GM12878 (cell line): ENCODE data around the gene RPS6KA2. TPM values are rescaled to one million over a fixed set of nuclear protein-coding genes. Genes with fewer than 3 reads are reported as not detected.

Experiments used
- ATAC-seq: fragments of 200-7000 bp; cut with Tn5 transposase; 3 replicates; pipeline ENCODE4 v1.9.1; 2020; ENCODE audit warnings: mild to moderate bottlenecking, moderate library complexity
- BruUV-seq: library from RNA; stranded (reverse); fragments of 400-500 nt; replicated peaks from 2 replicates; lab custom pipeline; 2021; lab: Mats Ljungman, UMichigan
- CTCF ChIA-PET: fragments of 300-600 bp; sonication (Branson Sonifier 250); formaldehyde crosslinking; extraction: SDS; loops from one replicate; lab custom pipeline; 2021; ENCODE audit warnings: inconsistent platforms; lab: Yijun Ruan, JAX
- POLR2A ChIA-PET: fragments of 350-600 bp; formaldehyde crosslinking; extraction: SDS; loops from one replicate; lab custom pipeline; 2021; ENCODE audit warnings: inconsistent platforms; lab: Charles Lee
- RAD21 ChIA-PET: fragments of 300-600 bp; sonication (Branson Sonifier 250); formaldehyde crosslinking; loops from one replicate; lab custom pipeline; 2023; ENCODE audit warnings: antibody characterized with exemption; ENCODE audit not compliant: unreplicated experiment; lab: Charles Lee
- SMC1A ChIA-PET: fragments of 300-600 bp; sonication (Branson Sonifier 250); formaldehyde crosslinking; loops from one replicate; lab custom pipeline; 2023; ENCODE audit not compliant: unreplicated experiment, uncharacterized antibody; lab: Charles Lee
- DNase-seq: peaks from one replicate; pipeline ENCODE4 v3.0.0-alpha.2; 2011; ENCODE audit warnings: low read depth, low spot score
- FAIRE-seq: peaks from 3 replicates; lab custom pipeline; 2011; peaks lifted over from hg19 to GRCh38; lab: Jason Lieb, UNC
- H2AFZ ChIP-seq: 2 replicates; pipeline ENCODE4 v1.6.0; 2011; ENCODE audit warnings: low read depth, low read length, control low read depth; ENCODE audit not compliant: control insufficient read depth
- H3K27ac ChIP-seq: 2 replicates; pipeline ENCODE4 v1.5.1; 2011; ENCODE audit warnings: control low read depth; ENCODE audit not compliant: control insufficient read depth, insufficient read depth
- H3K27me3 ChIP-seq, 2 experiments: replicated peaks in 1 of 2; 2 replicates each; pipeline versions ENCODE4 v1.6.0 to v1.6.1; 2011; ENCODE audit warnings: low read length in 1 of 2; ENCODE audit not compliant: control insufficient read depth in 2 of 2, insufficient read depth in 2 of 2
- H3K36me3 ChIP-seq, 2 experiments: 2 replicates each; pipeline ENCODE4 v1.5.1; 2011; ENCODE audit warnings: low read length in 1 of 2; ENCODE audit not compliant: control insufficient read depth in 2 of 2, insufficient read depth in 2 of 2
- H3K4me1 ChIP-seq: 2 replicates; pipeline ENCODE4 v1.6.1; 2011; ENCODE audit warnings: mild to moderate bottlenecking, low read length, moderate library complexity, mixed read lengths; ENCODE audit not compliant: control insufficient read depth, insufficient read depth
- H3K4me2 ChIP-seq: 2 replicates; pipeline ENCODE4 v1.6.0; 2011; ENCODE audit warnings: control low read depth; ENCODE audit not compliant: control insufficient read depth, insufficient read depth
- H3K4me3 ChIP-seq: fragments of 200-600 bp; sonication (generic); 2 replicates; pipeline ENCODE4 v1.5.1; 2016
- H3K79me2 ChIP-seq: 2 replicates; pipeline ENCODE4 v1.6.0; 2011; ENCODE audit warnings: low read length; ENCODE audit not compliant: control insufficient read depth, insufficient read depth
- H3K9ac ChIP-seq: 2 replicates; pipeline ENCODE4 v1.8.0; 2011; ENCODE audit warnings: low read length, control low read depth, mixed read lengths; ENCODE audit not compliant: control insufficient read depth, insufficient read depth
- H3K9me3 ChIP-seq: replicated peaks from 3 replicates; pipeline ENCODE4 v1.5.1; 2011; ENCODE audit warnings: mild to moderate bottlenecking, low read length; ENCODE audit not compliant: control insufficient read depth, insufficient read depth
- H4K20me1 ChIP-seq: 2 replicates; pipeline ENCODE4 v1.6.0; 2011; ENCODE audit not compliant: control insufficient read depth, insufficient read depth
- PML ChIP-seq: IDR thresholded peaks from 2 replicates; pipeline ENCODE4 v1.6.1; 2012; ENCODE audit warnings: low read length, inconsistent platforms
- RAD21 ChIP-seq: IDR thresholded peaks from 2 replicates; pipeline ENCODE4 v1.6.1; 2011; ENCODE audit warnings: mild to moderate bottlenecking, low read depth, low read length, moderate library complexity; ENCODE audit not compliant: insufficient read depth
- RCOR1 ChIP-seq: conservative IDR thresholded peaks from 2 replicates; pipeline ENCODE4 v1.6.1; 2012; ENCODE audit warnings: low read depth, low read length, improper control_type of control experiment
- TCF12 ChIP-seq: IDR thresholded peaks from 2 replicates; pipeline ENCODE4 v1.6.1; 2011; ENCODE audit warnings: low read depth, mild to moderate bottlenecking, low read length
- WRNIP1 ChIP-seq: IDR thresholded peaks from 2 replicates; pipeline ENCODE4 v1.6.1; 2011; ENCODE audit warnings: low read depth, low read length, improper control_type of control experiment, borderline replicate concordance
- ZNF24 ChIP-seq: fragments of 450-650 bp; IDR thresholded peaks from 2 replicates; pipeline ENCODE4 v1.6.1; 2017; ENCODE audit warnings: antibody characterized with exemption, mild to moderate bottlenecking
- WGBS: methylation state at CpG from one replicate; pipeline ENCODE4 v1.1.6; 2016; ENCODE audit warnings: low lambda C conversion rate; ENCODE audit not compliant: insufficient replicate concordance, insufficient coverage; ENCODE audit errors: missing lambda C conversion rate; 5-methylcytosine and 5-hydroxymethylcytosine counted together
- in situ Hi-C: fragments of 300-500 bp; cut with MboI; formaldehyde crosslinking; loops from 9 replicates; pipeline ENCODE4 v1.14.3; 2018; ENCODE audit warnings: mixed read lengths
- intact Hi-C: fragments of 100-400 bp; cut with micrococcal nuclease; formaldehyde crosslinking; loops from one replicate; pipeline ENCODE4 v1.14.2; 2022; ENCODE audit not compliant: unreplicated experiment
- polyA plus RNA-seq, 11 experiments: library from polyadenylated mRNA; depleted of rRNA in 4 of 11; unstranded in 6 of 11; stranded (reverse) in 5 of 11; fragments of >200 nt; fragmentation: Nextera tagmentation in 4 of 11; fragmentation: Illumina TruSeq in 1 of 11; extraction: Ambion mirVana in 4 of 11; extraction: Trizol in 1 of 11; gene quantifications; 1 replicate in 1 of 11; 2 replicates in 10 of 11; pipeline versions ENCODE4 v1.2.1 to v1.2.3, GENCODE V29; 2011 to 2016; ENCODE audit warnings: inconsistent platforms in 2 of 11, missing spikeins in 2 of 11, low read depth in 1 of 11
- total RNA-seq, 4 experiments: library from RNA; depleted of rRNA in 3 of 4; stranded (reverse); fragments of >200 nt in 3 of 4; fragmentation: Illumina TruSeq in 1 of 4; extraction: Trizol in 1 of 4; gene quantifications; 2 replicates each; pipeline versions ENCODE4 v1.2.1 to v1.2.3, GENCODE V29; 2013 to 2021
- TF ChIP-seq, protein P1 (sequence below): fragments of 450-650 bp; formaldehyde crosslinking; IDR thresholded peaks from 2 replicates; pipeline ENCODE4 v1.5.0; 2022; ENCODE audit warnings: mild to moderate bottlenecking, missing genetic modification characterization
- TF ChIP-seq, protein P2 (sequence below): fragments of 450-650 bp; formaldehyde crosslinking; IDR thresholded peaks from 2 replicates; pipeline ENCODE4 v1.4.0; 2020; ENCODE audit warnings: mild to moderate bottlenecking, moderate library complexity
- TF ChIP-seq, protein P3 (sequence below): IDR thresholded peaks from 2 replicates; pipeline ENCODE4 v1.6.1; 2011; ENCODE audit warnings: mild to moderate bottlenecking, low read depth, low read length, moderate library complexity; ENCODE audit not compliant: insufficient replicate concordance
- TF ChIP-seq, protein P4 (sequence below): IDR thresholded peaks from 2 replicates; pipeline ENCODE4 v1.6.1; 2011; ENCODE audit warnings: borderline replicate concordance, low read depth, mild to moderate bottlenecking, moderate library complexity, low read length; ENCODE audit not compliant: insufficient read depth, poor library complexity, severe bottlenecking

The RPS6KA2 gene
- total and polyA plus RNA-seq, 10 of the 15 experiments (the other 5 are each of a cell fraction or from before 2014, with no cell fraction given): 0.02 to 1.0 (median 0.22) TPM; not detected in 1

DNA sequence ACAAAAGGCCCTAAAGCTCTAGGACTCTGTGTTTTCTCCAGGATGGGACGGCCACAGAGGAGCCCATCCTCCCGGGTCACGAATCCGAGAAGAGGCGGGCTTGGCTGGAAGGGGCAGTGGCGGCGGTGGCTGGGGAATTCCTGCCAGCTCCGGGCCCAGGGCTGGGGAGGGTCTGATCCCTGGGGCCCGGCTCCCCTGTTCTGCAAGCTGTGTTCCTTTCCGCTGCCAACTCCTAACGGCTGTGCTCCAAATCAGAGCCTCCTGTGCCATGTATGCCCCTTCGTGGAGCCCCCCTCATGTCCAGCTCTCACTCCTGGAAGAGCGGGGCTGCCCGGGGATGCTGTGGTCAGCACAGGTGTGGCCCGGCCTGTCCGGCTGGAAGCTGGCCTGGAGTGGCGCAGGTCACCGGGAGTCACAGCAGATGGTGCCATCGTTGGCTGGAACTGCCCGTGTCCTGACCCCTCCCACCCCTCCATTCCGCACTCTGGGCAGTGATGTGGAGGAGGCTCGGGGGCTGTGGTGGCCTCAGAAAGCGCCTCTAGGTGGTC, 156.1 kb downstream of the RPS6KA2 start (continued):
- TF ChIP-seq TCF12 (no peak), ZNF24 (no peak)

DNA sequence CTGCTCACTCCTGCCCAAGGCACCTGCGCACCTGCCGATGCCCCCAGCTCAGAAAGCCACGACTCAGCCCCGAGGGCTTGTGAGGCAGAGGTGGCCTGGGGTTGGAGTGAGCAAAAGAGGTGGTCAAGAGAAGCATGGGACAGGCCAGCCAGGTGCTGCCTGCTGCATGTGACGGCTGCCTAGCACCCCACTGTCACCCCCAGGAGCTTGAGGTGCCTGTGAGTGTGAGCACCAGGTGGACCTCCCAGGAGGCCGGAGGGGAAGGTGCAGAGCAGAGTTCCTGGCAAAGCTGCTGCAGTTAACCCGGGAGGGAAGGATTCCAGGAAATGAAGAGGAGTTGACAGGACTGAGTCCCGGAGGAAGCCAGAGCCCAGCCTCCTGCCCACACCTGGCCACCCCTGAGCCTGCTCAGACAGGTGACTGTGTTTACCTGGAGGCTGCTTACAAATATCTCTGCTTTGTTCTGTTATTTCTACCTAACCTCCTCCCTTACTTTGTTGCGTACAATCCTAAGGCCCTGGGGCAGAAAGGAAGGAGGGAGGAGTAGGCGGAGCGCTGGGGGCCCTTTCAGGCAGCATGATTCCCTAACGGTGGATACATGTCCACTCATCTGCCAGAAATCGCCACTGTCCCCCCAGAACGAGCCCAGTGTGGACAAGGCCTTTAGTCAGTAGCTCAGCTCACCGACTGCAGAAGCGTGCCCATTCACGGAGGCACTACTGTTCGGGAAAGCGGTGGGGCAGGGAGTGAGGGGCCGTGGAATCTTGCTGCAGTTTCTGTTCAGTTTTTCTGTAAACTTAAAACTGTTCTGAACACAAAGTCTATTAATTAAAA, 156.8 kb downstream of the RPS6KA2 start:
- intact Hi-C loops (no loop called here), in situ Hi-C loops (no loop called here)
- ChIA-PET CTCF (no interaction called here), POLR2A (no interaction called here), RAD21 (no interaction called here), SMC1A (no interaction called here)
- Histone ChIP-seq H3K4me2 (no peak overlapping the region), H3K9ac (no peak overlapping the region), H2AFZ (no peak overlapping the region), H3K36me3 (no peaks in the 10 kb centered on the region), H3K27ac (no peak overlapping the region), H3K4me3 (no peak overlapping the region), H4K20me1 (no peaks in the 10 kb centered on the region), H3K4me1 (no peaks in the 10 kb centered on the region), H3K9me3 (no peaks in the 10 kb centered on the region), H3K27me3 (no peaks in the 10 kb centered on the region), H3K79me2 (no peaks in the 10 kb centered on the region)
- ATAC-seq (no peak), FAIRE-seq (no peak), DNase-seq (no peak)
- BruUV-seq: no TSS peak
- 52% methylated on average over 20 of the region's 20 CpGs for WGBS
- TF ChIP-seq, protein P1, sequence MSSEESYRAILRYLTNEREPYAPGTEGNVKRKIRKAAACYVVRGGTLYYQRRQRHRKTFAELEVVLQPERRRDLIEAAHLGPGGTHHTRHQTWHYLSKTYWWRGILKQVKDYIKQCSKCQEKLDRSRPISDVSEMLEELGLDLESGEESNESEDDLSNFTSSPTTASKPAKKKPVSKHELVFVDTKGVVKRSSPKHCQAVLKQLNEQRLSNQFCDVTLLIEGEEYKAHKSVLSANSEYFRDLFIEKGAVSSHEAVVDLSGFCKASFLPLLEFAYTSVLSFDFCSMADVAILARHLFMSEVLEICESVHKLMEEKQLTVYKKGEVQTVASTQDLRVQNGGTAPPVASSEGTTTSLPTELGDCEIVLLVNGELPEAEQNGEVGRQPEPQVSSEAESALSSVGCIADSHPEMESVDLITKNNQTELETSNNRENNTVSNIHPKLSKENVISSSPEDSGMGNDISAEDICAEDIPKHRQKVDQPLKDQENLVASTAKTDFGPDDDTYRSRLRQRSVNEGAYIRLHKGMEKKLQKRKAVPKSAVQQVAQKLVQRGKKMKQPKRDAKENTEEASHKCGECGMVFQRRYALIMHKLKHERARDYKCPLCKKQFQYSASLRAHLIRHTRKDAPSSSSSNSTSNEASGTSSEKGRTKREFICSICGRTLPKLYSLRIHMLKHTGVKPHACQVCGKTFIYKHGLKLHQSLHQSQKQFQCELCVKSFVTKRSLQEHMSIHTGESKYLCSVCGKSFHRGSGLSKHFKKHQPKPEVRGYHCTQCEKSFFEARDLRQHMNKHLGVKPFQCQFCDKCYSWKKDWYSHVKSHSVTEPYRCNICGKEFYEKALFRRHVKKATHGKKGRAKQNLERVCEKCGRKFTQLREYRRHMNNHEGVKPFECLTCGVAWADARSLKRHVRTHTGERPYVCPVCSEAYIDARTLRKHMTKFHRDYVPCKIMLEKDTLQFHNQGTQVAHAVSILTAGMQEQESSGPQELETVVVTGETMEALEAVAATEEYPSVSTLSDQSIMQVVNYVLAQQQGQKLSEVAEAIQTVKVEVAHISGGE (CRISPR knock-in tag): no peak
- TF ChIP-seq PML: no peak
- no peak for TF ChIP-seq WRNIP1
- TF ChIP-seq, protein P2, sequence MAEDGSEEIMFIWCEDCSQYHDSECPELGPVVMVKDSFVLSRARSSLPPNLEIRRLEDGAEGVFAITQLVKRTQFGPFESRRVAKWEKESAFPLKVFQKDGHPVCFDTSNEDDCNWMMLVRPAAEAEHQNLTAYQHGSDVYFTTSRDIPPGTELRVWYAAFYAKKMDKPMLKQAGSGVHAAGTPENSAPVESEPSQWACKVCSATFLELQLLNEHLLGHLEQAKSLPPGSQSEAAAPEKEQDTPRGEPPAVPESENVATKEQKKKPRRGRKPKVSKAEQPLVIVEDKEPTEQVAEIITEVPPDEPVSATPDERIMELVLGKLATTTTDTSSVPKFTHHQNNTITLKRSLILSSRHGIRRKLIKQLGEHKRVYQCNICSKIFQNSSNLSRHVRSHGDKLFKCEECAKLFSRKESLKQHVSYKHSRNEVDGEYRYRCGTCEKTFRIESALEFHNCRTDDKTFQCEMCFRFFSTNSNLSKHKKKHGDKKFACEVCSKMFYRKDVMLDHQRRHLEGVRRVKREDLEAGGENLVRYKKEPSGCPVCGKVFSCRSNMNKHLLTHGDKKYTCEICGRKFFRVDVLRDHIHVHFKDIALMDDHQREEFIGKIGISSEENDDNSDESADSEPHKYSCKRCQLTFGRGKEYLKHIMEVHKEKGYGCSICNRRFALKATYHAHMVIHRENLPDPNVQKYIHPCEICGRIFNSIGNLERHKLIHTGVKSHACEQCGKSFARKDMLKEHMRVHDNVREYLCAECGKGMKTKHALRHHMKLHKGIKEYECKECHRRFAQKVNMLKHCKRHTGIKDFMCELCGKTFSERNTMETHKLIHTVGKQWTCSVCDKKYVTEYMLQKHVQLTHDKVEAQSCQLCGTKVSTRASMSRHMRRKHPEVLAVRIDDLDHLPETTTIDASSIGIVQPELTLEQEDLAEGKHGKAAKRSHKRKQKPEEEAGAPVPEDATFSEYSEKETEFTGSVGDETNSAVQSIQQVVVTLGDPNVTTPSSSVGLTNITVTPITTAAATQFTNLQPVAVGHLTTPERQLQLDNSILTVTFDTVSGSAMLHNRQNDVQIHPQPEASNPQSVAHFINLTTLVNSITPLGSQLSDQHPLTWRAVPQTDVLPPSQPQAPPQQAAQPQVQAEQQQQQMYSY (CRISPR knock-in tag): no peak
- TF ChIP-seq, protein P3, sequence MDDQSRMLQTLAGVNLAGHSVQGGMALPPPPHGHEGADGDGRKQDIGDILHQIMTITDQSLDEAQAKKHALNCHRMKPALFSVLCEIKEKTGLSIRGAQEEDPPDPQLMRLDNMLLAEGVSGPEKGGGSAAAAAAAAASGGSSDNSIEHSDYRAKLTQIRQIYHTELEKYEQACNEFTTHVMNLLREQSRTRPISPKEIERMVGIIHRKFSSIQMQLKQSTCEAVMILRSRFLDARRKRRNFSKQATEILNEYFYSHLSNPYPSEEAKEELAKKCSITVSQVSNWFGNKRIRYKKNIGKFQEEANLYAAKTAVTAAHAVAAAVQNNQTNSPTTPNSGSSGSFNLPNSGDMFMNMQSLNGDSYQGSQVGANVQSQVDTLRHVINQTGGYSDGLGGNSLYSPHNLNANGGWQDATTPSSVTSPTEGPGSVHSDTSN: no peak
- no peak for TF ChIP-seq RAD21
- TF ChIP-seq, protein P4, sequence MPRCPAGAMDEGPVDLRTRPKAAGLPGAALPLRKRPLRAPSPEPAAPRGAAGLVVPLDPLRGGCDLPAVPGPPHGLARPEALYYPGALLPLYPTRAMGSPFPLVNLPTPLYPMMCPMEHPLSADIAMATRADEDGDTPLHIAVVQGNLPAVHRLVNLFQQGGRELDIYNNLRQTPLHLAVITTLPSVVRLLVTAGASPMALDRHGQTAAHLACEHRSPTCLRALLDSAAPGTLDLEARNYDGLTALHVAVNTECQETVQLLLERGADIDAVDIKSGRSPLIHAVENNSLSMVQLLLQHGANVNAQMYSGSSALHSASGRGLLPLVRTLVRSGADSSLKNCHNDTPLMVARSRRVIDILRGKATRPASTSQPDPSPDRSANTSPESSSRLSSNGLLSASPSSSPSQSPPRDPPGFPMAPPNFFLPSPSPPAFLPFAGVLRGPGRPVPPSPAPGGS: no peak
- no peak for TF ChIP-seq RCOR1
